ENCODE results near the gene ZNF343.

ZNF343 gene

GRCh38 chr20:2459981-2460751, 48.5 kb downstream of the ZNF343 start:
- no peak overlapping the region for H3K4me3 ChIP-seq (ENCODE audit: low read depth, low read length, poor library complexity, severe bottlenecking)
- no peaks in the 10 kb centered on the region for H3K27me3 ChIP-seq (ENCODE audit: insufficient read depth, low read length)
- no peak overlapping the region for H3K4me2 ChIP-seq (ENCODE audit: low read length)
- H3K36me3 ChIP-seq (ENCODE audit: insufficient read depth, low read length): peaks cover 67% of the 10 kb centered on the region
- H3K79me2 ChIP-seq (ENCODE audit: insufficient read depth, low read length): no peaks in the 10 kb centered on the region
- H2AFZ ChIP-seq (ENCODE audit: low read length): no peak overlapping the region
- no peak overlapping the region for H3K27ac ChIP-seq (ENCODE audit: low read depth, low read length, poor library complexity, severe bottlenecking)
- H3K9ac ChIP-seq (ENCODE audit: low read length): no peak overlapping the region
- H4K20me1 ChIP-seq (ENCODE audit: insufficient read depth, low read length): no peaks in the 10 kb centered on the region
- peaks cover 12% of the 10 kb centered on the region; the same call in 1 of the 2 replicates for H3F3A ChIP-seq (ENCODE audit: insufficient read depth, low read length)
- H3K9me2 ChIP-seq (ENCODE audit: low read depth, low read length): no peaks in the 10 kb centered on the region
- no peaks in the 10 kb centered on the region for H3K9me3 ChIP-seq (ENCODE audit: low read length)
- H3K4me1 ChIP-seq (ENCODE audit: insufficient read depth, low read length, severe bottlenecking): no peaks in the 10 kb centered on the region
- TF ChIP-seq EZH2 (IDR thresholded peaks at IDR 0.05; ENCODE audit: borderline replicate concordance, low read length) (no peak), CTCF (IDR thresholded peaks at IDR 0.05; ENCODE audit: low read length) (no peak)

- Histone ChIP-seq H3K27me3 (ENCODE audit: insufficient read depth, low read length) (no peaks in the 10 kb centered on the region), H3K9ac (ENCODE audit: low read length) (no peak overlapping the region), H3K4me2 (ENCODE audit: low read length) (no peak overlapping the region), H3K4me3 (ENCODE audit: low read depth, low read length, poor library complexity, severe bottlenecking) (no peak overlapping the region), H3F3A (ENCODE audit: insufficient read depth, low read length) (peaks cover 12% of the 10 kb centered on the region; the same call in 1 of the 2 replicates), H3K9me2 (ENCODE audit: low read depth, low read length) (no peaks in the 10 kb centered on the region), H3K36me3 (ENCODE audit: insufficient read depth, low read length) (peaks cover 55% of the 10 kb centered on the region), H3K4me1 (ENCODE audit: insufficient read depth, low read length, severe bottlenecking) (no peaks in the 10 kb centered on the region), H4K20me1 (ENCODE audit: insufficient read depth, low read length) (no peaks in the 10 kb centered on the region), H3K9me3 (ENCODE audit: low read length) (no peaks in the 10 kb centered on the region), H3K79me2 (ENCODE audit: insufficient read depth, low read length) (no peaks in the 10 kb centered on the region), H3K27ac (ENCODE audit: low read depth, low read length, poor library complexity, severe bottlenecking) (no peak overlapping the region), H2AFZ (ENCODE audit: low read length) (no peak overlapping the region)
- no peak for TF ChIP-seq CTCF (IDR thresholded peaks at IDR 0.05; ENCODE audit: low read length)
- no peak for TF ChIP-seq EZH2 (IDR thresholded peaks at IDR 0.05; ENCODE audit: borderline replicate concordance, low read length)
Measured at GRCh38 chr20:2458919-2459499, 49.7 kb downstream of the ZNF343 start.

GRCh38 chr20:2455771-2456497, 52.8 kb downstream of the ZNF343 start:
- Histone ChIP-seq H3K27me3 (ENCODE audit: insufficient read depth, low read length) (no peaks in the 10 kb centered on the region), H4K20me1 (ENCODE audit: insufficient read depth, low read length) (no peaks in the 10 kb centered on the region)

More at GRCh38 chr20:2455771-2456497, 52.8 kb downstream of the ZNF343 start:
- Histone ChIP-seq H3K4me1 (ENCODE audit: insufficient read depth, low read length, severe bottlenecking) (no peaks in the 10 kb centered on the region), H3K9ac (ENCODE audit: low read length) (no peak overlapping the region), H3F3A (ENCODE audit: insufficient read depth, low read length) (peaks cover 12% of the 10 kb centered on the region; the same call in 1 of the 2 replicates), H3K4me2 (ENCODE audit: low read length) (no peak overlapping the region), H3K79me2 (ENCODE audit: insufficient read depth, low read length) (no peaks in the 10 kb centered on the region), H3K4me3 (ENCODE audit: low read depth, low read length, poor library complexity, severe bottlenecking) (no peak overlapping the region), H3K9me2 (ENCODE audit: low read depth, low read length) (no peaks in the 10 kb centered on the region), H3K36me3 (ENCODE audit: insufficient read depth, low read length) (peaks cover 25% of the 10 kb centered on the region), H3K9me3 (ENCODE audit: low read length) (no peaks in the 10 kb centered on the region), H2AFZ (ENCODE audit: low read length) (no peak overlapping the region), H3K27ac (ENCODE audit: low read depth, low read length, poor library complexity, severe bottlenecking) (no peak overlapping the region)
- TF ChIP-seq EZH2 (IDR thresholded peaks at IDR 0.05; ENCODE audit: borderline replicate concordance, low read length): no peak
- no peak for TF ChIP-seq CTCF (IDR thresholded peaks at IDR 0.05; ENCODE audit: low read length)

All from OCI-LY1 (cell line).